Kidney epithelial cell (primary cell): ENCODE measurements around the gene APOL3. TPM values are rescaled to one million over a fixed set of nuclear protein-coding genes. Genes with fewer than 3 reads are reported as not detected.
"Not testable (repeated sequence)": the region's sequence is repeated elsewhere in the genome, so short reads cannot be mapped to it uniquely, and the experiment has no call there.

Experiments
- DNase-seq: peaks from one replicate; pipeline ENCODE4 v3.0.0-alpha.2; 2010; ENCODE audit warnings: low read depth
- H3K27me3 ChIP-seq: 2 replicates; pipeline ENCODE4 v1.6.0; 2011; ENCODE audit warnings: low read length; ENCODE audit not compliant: control insufficient read depth, insufficient read depth
- H3K36me3 ChIP-seq: 2 replicates; pipeline ENCODE4 v1.5.1; 2011; ENCODE audit warnings: low read length; ENCODE audit not compliant: control insufficient read depth, insufficient read depth
- H3K4me3 ChIP-seq: 2 replicates; pipeline ENCODE4 v1.5.1; 2011; ENCODE audit warnings: low read depth, mild to moderate bottlenecking, control low read depth, low read length
- CTCF ChIP-seq: IDR thresholded peaks from 2 replicates; pipeline ENCODE4 v1.5.1; 2011; ENCODE audit warnings: mild to moderate bottlenecking, moderate library complexity, low read length, control low read depth, inconsistent platforms; ENCODE audit not compliant: insufficient read depth, poor library complexity, severe bottlenecking
- total RNA-seq: library from RNA; depleted of rRNA; stranded (reverse); fragments of >200 nt; gene quantifications from 2 replicates; pipeline ENCODE4 v1.2.3, GENCODE V29; 2015

The APOL3 gene
- total RNA-seq, 1 donor from 2014 or later: 4.4 TPM

- no peak for TF ChIP-seq CTCF
- DNase-seq: no peak
- Histone ChIP-seq H3K27me3 (no peaks in the 10 kb centered on the region), H3K4me3 (no peak overlapping the region), H3K36me3 (no peaks in the 10 kb centered on the region)
Measured at GRCh38 chr22:36194385-36194784, 33.8 kb upstream of the APOL3 start.

DNA sequence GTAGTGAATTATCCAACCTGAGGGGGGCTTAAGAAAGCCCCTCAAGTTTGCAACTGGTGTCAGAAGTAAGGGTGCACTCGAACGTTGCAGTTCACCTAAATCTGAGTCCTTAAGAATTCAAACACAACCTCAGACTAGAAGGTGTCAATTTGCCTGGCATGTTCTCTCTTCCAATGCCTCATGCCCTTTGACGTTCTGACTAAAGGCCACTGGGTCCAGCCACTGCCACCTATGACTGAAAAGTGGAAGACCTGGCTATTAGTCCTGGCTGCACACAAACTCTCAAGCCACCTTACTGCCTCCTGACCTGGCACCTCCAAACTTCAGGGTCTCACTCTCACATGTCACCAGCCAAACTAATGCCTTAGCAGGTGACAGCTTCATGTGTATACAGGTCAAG, 33.0 kb upstream of the APOL3 start:
- DNase-seq: no peak
- H3K27me3 ChIP-seq: no peaks in the 10 kb centered on the region
- H3K36me3 ChIP-seq: no peaks in the 10 kb centered on the region

DNA sequence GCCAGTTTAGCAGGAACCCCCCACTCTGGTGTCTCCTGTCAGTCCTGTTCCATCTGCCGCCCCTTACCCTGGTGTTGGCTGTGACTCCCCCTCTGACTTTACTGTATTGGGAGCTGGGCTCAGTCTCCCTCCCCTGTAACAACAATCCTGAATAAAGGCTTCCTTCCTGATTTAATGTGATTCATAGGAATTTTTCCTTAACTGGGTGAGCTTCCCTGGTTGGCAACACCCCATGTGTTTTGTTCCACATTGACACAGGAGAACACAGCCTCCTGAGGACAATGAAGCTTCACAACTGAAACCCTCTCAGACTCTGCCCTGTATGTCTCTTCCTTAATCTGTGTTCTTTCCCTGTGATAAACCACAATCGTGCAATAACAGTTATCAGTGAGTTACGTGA, 32.6 kb upstream of the APOL3 start:
- no peak for TF ChIP-seq CTCF
- Histone ChIP-seq H3K27me3 (no peaks in the 10 kb centered on the region), H3K36me3 (no peaks in the 10 kb centered on the region), H3K4me3 (no peak overlapping the region)
- DNase-seq: no peak

More for the DNA sequence above, 33.0 kb upstream of the APOL3 start:
- TF ChIP-seq CTCF: no peak
- no peak overlapping the region for H3K4me3 ChIP-seq

DNA sequence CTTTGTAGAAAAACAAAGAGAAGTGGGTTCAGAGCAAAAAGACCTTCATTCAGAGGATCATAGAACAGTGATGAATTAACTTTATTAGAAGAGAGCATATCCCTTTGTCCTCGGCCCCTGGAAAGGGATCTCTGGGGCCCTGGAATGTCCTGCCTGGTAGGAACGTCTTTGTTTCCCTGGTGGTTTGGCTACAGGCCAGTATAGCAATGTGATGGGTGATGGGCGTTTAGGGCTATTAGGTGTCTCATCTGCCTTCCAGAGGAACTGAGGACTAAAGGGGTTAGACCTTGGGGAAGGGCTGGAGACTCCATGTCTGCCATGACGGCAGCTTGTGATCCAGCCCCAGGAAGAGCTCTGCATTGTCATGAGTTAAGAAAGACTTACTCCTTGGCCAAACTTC, 32.0 kb upstream of the APOL3 start:
- DNase-seq: no peak
- TF ChIP-seq CTCF: no peak
- Histone ChIP-seq H3K27me3 (no peaks in the 10 kb centered on the region), H3K4me3 (no peak overlapping the region), H3K36me3 (no peaks in the 10 kb centered on the region)

GRCh38 chr22:36191106-36191836, 30.7 kb upstream of the APOL3 start:
- Histone ChIP-seq H3K4me3 (no peak overlapping the region), H3K36me3 (no peaks in the 10 kb centered on the region), H3K27me3 (no peaks in the 10 kb centered on the region)
- no peak for DNase-seq
- no peak for TF ChIP-seq CTCF

DNA sequence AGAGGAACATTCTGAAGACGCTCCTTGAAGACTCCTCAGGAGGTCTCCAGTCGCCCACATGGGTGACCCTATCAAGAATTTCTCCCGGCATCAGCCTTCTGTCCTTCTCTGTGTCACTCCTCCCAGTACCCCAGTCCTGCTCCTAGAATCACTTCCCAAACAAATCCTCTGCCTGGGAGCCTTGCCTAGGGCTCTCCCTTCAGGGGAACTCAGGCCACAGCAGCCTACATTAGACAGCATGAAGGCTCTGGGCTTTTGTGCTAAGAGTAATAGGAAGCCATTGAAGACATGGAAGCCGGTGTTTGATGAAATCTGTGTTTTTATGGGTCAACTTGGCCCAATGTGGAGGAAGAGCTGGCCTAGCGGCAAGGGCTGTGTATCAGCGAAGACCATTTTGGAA, 27.3 kb upstream of the APOL3 start:
- DNase-seq, H3K4me3 ChIP-seq, H3K36me3 ChIP-seq, H3K27me3 ChIP-seq: not testable (repeated sequence)
